NCI-H345 treated with DMSO at 0.1 percent for 48 hours (cell line): ENCODE data around the gene SLFN11.
"Not testable (repeated sequence)": the region's sequence is repeated elsewhere in the genome, so short reads cannot be mapped to it uniquely, and the experiment has no call there.

Experiments
- DNase-seq: peaks from one replicate; lab custom pipeline; 2025; ENCODE audit not compliant: unreplicated experiment; lab: John Stamatoyannopoulos, UW

The SLFN11 gene

GRCh38 chr17:35309345-35309744 is 64.1 kb downstream of the SLFN11 start:
- not testable (repeated sequence) for DNase-seq
